ENCODE results near the gene DNAJC28. TPM values are rescaled to one million over a fixed set of nuclear protein-coding genes. Genes with fewer than 3 reads are reported as not detected.

The DNAJC28 gene
- total RNA-seq = 0.16 and 0.37 TPM in 2 replicates

DNA sequence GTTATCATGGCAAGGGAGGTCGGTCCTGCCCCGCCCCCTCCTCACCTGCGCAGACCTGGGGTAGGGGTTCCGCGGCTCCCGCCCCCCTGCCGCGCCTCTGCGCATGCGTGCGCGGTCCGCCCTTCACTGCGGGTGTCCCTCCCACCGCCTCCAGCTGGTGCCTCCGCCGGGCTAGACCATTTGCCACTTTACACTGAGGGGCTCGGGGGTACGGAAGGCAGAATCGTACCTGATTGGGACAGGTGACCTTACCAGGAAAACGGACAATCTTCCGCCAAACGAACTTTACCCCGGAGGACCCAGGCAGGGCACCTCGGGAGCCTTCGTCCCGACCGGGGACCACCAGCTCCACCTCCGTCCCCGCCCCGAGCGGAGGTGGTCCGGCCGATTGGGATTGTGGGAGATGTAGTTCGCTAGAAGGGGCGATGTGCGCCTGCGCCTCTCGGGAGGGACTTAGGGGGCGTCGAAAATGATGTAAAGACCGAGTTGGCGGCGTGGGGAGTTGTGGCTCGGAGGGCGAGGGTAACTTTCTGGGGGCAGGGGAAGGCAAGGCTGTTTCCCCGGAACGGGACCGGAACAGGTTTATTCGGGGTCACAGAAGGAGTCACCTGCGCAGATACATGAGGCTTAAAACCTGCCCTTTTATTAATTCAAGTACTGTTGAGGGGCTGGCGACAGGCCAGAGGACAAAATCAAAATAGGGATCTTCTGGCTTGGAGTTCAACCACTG, at the start of gene DNAJC28:
Gene DNAJC28 (minus strand): TSS at position 344 of the 730 bp plus-strand sequence. CDS start 2,323 bp downstream, outside the sequence.
- peak; percentile 90 for DNase-seq (ENCODE audit: low spot score)
- Mint-ChIP-seq H3K4me1 (ENCODE audit: low read depth) (peaks cover 9% of the 10 kb centered on the region), H3K36me3 (ENCODE audit: low read depth) (no peaks in the 10 kb centered on the region), H3K27me3 (ENCODE audit: low read depth) (peaks cover 12% of the 10 kb centered on the region), H3K9me3 (no peaks in the 10 kb centered on the region), H3K27ac (peak within 1 kb of the TSS; percentile 94), H3K4me3 (ENCODE audit: low read depth) (peak within 1 kb of the TSS; percentile 98)
- intact Hi-C loops (cut with micrococcal nuclease) = loop anchor here (1.0 to 5.0 kb wide), 3 partner anchors 11 to 151 kb away; partner anchors contain the start of genes CRYZL1, GART, ITSN1 and SON

DNA sequence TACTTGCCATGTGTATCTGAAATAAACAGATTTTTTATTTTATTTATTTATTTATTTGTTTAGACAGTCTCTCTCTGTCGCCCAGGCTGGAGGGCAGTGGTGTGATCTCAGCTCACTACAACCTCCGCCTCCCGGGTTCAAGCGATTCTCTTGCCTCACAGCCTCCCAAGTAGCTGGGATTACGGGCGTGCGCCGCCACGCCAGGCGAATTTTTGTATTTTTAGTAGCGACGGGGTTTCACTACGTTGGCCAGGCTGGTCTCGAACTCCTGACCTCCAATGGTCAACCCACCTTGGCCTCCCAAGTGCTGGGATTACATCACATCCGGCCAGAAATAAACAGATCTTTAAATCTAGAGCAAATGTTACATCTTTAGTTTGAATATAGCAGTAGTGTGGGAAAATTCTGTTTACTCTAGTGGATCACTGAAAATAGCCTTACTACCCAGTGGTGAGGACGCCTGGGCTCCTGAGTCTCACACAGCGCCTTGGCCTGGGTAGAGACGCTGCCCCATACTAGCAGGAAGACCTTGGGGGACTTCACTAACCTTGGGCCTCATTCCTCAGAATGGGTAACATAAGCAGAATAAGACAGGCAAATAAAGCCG, 49.7 kb upstream of the DNAJC28 start:
- Mint-ChIP-seq H3K9me3 (peaks cover 5% of the 10 kb centered on the region), H3K4me1 (ENCODE audit: low read depth) (peaks cover 36% of the 10 kb centered on the region), H3K27ac (peak overlapping the region; percentile 100), H3K27me3 (ENCODE audit: low read depth) (no peaks in the 10 kb centered on the region), H3K36me3 (ENCODE audit: low read depth) (peaks cover 63% of the 10 kb centered on the region), H3K4me3 (ENCODE audit: low read depth) (peak overlapping the region; percentile 95)
- intact Hi-C loops (cut with micrococcal nuclease) = loop anchor here (5.0 kb wide), 1 partner anchor 314 kb away; the partner anchor contains the start of gene IFNAR2
- no peak for DNase-seq (ENCODE audit: low spot score)

- Mint-ChIP-seq H3K27ac (peak overlapping the region; percentile 100), H3K27me3 (ENCODE audit: low read depth) (no peaks in the 10 kb centered on the region)
Measured at GRCh38 chr21:33540711-33541104, 49.2 kb upstream of the DNAJC28 start.

DNA sequence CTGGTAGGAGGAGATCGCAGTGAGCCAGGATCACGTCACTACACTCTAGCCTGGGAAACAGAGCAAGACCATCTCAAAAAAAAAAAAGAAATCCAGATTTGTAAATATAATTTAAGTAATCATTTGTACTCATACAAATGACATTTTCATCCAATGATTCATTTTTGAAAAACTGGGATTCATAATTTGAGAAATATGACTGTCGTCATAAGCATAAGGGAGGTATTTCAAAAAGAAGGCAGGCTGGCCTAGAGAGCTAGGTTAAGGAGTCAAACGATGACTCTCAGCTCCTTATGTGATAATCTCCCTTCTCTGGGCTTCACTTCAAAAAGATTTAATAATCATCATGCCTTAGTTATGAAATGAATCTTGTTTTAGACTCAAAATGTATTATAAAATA, 48.1 kb upstream of the DNAJC28 start:
- H3K4me1 Mint-ChIP-seq (ENCODE audit: low read depth) = peaks cover 23% of the 10 kb centered on the region
- H3K27me3 Mint-ChIP-seq (ENCODE audit: low read depth) = no peaks in the 10 kb centered on the region
- peaks cover 69% of the 10 kb centered on the region for H3K36me3 Mint-ChIP-seq (ENCODE audit: low read depth)
- no peak overlapping the region for H3K4me3 Mint-ChIP-seq (ENCODE audit: low read depth)
- H3K9me3 Mint-ChIP-seq = peaks cover 5% of the 10 kb centered on the region
- intact Hi-C loops (cut with micrococcal nuclease) = loop anchor here (5.0 kb wide), 1 partner anchor 312 kb away; the partner anchor contains the start of gene IFNAR2
- DNase-seq (ENCODE audit: low spot score) = no peak
- no peak overlapping the region for H3K27ac Mint-ChIP-seq

More at GRCh38 chr21:33540711-33541104, 49.2 kb upstream of the DNAJC28 start:
- intact Hi-C loops (cut with micrococcal nuclease) = loop anchor here (5.0 kb wide), 1 partner anchor 313 kb away; the partner anchor contains the start of gene IFNAR2
- Mint-ChIP-seq H3K4me3 (ENCODE audit: low read depth) (peak overlapping the region; percentile 95), H3K9me3 (peaks cover 5% of the 10 kb centered on the region), H3K4me1 (ENCODE audit: low read depth) (peaks cover 31% of the 10 kb centered on the region), H3K36me3 (ENCODE audit: low read depth) (peaks cover 63% of the 10 kb centered on the region)
- no peak for DNase-seq (ENCODE audit: low spot score)

DNA sequence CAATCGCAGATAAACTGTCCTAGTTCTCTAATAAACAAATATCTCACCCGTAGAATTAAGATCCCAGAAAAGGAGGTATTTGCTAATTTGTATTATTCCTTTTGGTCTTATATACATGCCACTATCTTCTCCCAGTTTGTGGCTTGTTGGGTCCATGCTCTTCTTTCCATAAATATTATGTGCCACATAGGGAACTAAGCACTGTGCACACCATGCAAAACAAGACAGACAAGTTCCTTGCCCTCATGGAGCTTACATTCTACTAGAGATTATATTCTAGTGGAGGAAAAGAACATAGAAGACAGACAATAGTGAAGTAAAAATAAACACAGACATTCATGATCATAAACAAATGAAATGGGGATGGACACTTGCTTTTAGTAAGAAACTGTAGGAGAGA, 45.7 kb upstream of the DNAJC28 start:
- no peak overlapping the region for H3K4me3 Mint-ChIP-seq (ENCODE audit: low read depth)

DNA sequence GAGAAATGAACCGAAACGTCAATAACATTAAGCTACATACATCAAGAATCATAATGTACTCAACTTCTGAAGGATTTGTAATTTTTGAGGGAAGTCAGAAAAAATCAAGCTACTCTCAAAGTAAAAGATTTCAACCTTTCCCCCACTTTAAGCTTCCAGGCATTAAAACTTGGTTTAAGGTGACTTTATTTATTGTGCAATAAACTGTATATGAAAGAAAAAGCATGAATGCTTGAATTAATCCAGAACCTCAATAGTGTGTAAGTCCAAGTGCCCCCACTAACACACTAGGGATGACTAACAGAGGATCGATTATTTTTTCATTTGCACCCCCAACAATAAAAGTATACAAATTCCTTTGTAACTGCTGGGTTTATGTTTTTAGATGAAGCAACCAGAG, 39.5 kb upstream of the DNAJC28 start:
- no peaks in the 10 kb centered on the region for H3K9me3 Mint-ChIP-seq
- no peak for DNase-seq (ENCODE audit: low spot score)
- intact Hi-C loops (cut with micrococcal nuclease) = no loop called here
- H3K27ac Mint-ChIP-seq = no peak overlapping the region
- H3K4me3 Mint-ChIP-seq (ENCODE audit: low read depth) = no peak overlapping the region
- no peaks in the 10 kb centered on the region for H3K27me3 Mint-ChIP-seq (ENCODE audit: low read depth)
- H3K4me1 Mint-ChIP-seq (ENCODE audit: low read depth) = peaks cover 2% of the 10 kb centered on the region
- H3K36me3 Mint-ChIP-seq (ENCODE audit: low read depth) = peaks cover 77% of the 10 kb centered on the region

More for the DNA sequence above, 45.7 kb upstream of the DNAJC28 start:
- Mint-ChIP-seq H3K9me3 (peaks cover 5% of the 10 kb centered on the region), H3K27ac (peak overlapping the region; percentile 15), H3K27me3 (ENCODE audit: low read depth) (no peaks in the 10 kb centered on the region), H3K4me1 (ENCODE audit: low read depth) (peaks cover 20% of the 10 kb centered on the region), H3K36me3 (ENCODE audit: low read depth) (peaks cover 73% of the 10 kb centered on the region)
- no peak for DNase-seq (ENCODE audit: low spot score)
- intact Hi-C loops (cut with micrococcal nuclease) = no loop called here

DNA sequence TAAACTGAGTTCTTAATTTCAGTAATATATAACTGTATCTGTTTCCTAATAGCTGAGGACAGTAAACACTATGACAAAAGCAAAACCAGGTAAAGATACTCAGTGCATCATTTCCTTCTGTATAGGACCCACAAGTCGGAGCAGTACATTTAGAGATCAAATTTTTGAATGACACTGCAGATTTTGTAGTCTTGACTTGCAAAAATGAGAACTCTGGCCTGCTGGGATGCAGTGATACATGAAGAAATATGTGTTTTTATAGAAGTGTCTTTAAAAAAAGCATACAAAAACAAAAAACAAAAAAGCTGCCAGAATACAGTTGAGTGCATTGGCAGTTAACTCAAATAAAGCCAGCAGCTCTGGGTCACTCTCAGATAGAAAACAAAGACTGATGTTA, 31.4 kb upstream of the DNAJC28 start:
- no peak overlapping the region for H3K4me3 Mint-ChIP-seq (ENCODE audit: low read depth)
- intact Hi-C loops (cut with micrococcal nuclease) = no loop called here
- H3K4me1 Mint-ChIP-seq (ENCODE audit: low read depth) = no peaks in the 10 kb centered on the region
- DNase-seq (ENCODE audit: low spot score) = no peak
- peaks cover 60% of the 10 kb centered on the region for H3K36me3 Mint-ChIP-seq (ENCODE audit: low read depth)
- peak overlapping the region; percentile 22 for H3K27ac Mint-ChIP-seq
- H3K27me3 Mint-ChIP-seq (ENCODE audit: low read depth) = no peaks in the 10 kb centered on the region
- no peaks in the 10 kb centered on the region for H3K9me3 Mint-ChIP-seq

DNA sequence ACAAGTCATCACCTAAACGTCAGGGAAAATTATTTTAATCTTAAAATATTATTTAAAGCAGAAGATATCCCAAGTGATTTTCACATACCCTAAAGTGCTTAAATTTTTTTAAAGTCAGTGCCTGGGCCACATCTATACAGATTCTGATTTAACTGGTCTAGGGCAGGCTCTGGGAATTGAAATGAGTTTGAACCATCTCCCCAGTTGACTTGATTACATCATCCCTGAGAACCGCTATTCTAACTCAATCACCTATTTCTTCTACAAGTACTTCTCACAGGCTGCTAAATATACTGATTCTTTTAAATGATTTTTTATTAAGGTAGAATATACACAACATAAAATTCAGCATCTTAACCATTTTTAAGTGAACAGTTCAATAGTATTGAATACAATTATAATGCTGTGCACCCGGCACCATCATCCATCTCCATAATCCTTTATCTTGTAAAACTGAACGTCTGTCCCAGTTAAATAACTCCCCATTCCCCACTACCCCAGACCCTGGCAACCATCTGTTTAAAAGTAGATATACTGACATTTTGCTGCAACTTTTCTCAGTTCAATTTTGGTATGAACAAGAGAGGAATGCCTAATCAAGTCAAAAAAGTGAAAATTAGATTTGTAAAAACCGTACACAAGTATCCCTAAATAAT, 30.9 kb upstream of the DNAJC28 start:
- no peak for DNase-seq (ENCODE audit: low spot score)
- no peaks in the 10 kb centered on the region for H3K4me1 Mint-ChIP-seq (ENCODE audit: low read depth)
- intact Hi-C loops (cut with micrococcal nuclease) = no loop called here
- H3K27me3 Mint-ChIP-seq (ENCODE audit: low read depth) = no peaks in the 10 kb centered on the region
- H3K36me3 Mint-ChIP-seq (ENCODE audit: low read depth) = peaks cover 60% of the 10 kb centered on the region
- no peaks in the 10 kb centered on the region for H3K9me3 Mint-ChIP-seq
- H3K4me3 Mint-ChIP-seq (ENCODE audit: low read depth) = no peak overlapping the region
- H3K27ac Mint-ChIP-seq = peak overlapping the region; percentile 22

GRCh38 chr21:33518899-33519298, 27.4 kb upstream of the DNAJC28 start:
- Mint-ChIP-seq H3K27ac (no peak overlapping the region), H3K27me3 (ENCODE audit: low read depth) (no peaks in the 10 kb centered on the region), H3K36me3 (ENCODE audit: low read depth) (peaks cover 69% of the 10 kb centered on the region), H3K9me3 (no peaks in the 10 kb centered on the region), H3K4me3 (ENCODE audit: low read depth) (no peak overlapping the region), H3K4me1 (ENCODE audit: low read depth) (peaks cover 11% of the 10 kb centered on the region)
- no peak for DNase-seq (ENCODE audit: low spot score)
- intact Hi-C loops (cut with micrococcal nuclease) = no loop called here

DNA sequence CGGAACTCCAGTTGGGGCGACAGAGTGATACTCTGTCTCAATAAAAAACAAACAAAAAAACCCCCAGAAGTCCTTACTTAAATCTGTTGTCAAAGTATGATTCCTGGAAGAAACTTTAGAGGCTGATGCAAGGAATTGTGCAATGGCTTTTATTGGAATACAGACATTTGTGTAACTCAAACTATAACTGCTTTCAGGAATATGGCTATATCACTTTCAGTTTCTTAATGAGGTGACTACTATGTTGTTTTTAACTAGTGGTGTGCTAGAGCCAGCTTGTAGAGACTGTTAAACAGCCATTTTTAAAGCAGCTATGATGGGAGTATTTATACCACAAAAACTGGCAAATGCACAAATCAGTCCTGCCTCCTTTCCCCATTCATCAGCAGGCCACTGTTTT, 22.7 kb upstream of the DNAJC28 start:
- H3K4me1 Mint-ChIP-seq (ENCODE audit: low read depth) = peaks cover 11% of the 10 kb centered on the region
- H3K9me3 Mint-ChIP-seq = no peaks in the 10 kb centered on the region
- DNase-seq (ENCODE audit: low spot score) = no peak
- no peak overlapping the region for H3K4me3 Mint-ChIP-seq (ENCODE audit: low read depth)
- peaks cover 75% of the 10 kb centered on the region for H3K36me3 Mint-ChIP-seq (ENCODE audit: low read depth)
- peak overlapping the region; percentile 57 for H3K27ac Mint-ChIP-seq
- intact Hi-C loops (cut with micrococcal nuclease) = no loop called here
- H3K27me3 Mint-ChIP-seq (ENCODE audit: low read depth) = no peaks in the 10 kb centered on the region

- Mint-ChIP-seq H3K4me1 (ENCODE audit: low read depth) (peaks cover 11% of the 10 kb centered on the region), H3K27ac (no peak overlapping the region), H3K27me3 (ENCODE audit: low read depth) (no peaks in the 10 kb centered on the region), H3K9me3 (no peaks in the 10 kb centered on the region), H3K36me3 (ENCODE audit: low read depth) (peaks cover 76% of the 10 kb centered on the region), H3K4me3 (ENCODE audit: low read depth) (no peak overlapping the region)
- no peak for DNase-seq (ENCODE audit: low spot score)
- intact Hi-C loops (cut with micrococcal nuclease) = no loop called here
Measured at GRCh38 chr21:33512481-33512880, 21.0 kb upstream of the DNAJC28 start.

GRCh38 chr21:33511639-33512038, 20.1 kb upstream of the DNAJC28 start:
- peaks cover 11% of the 10 kb centered on the region for H3K4me1 Mint-ChIP-seq (ENCODE audit: low read depth)
- H3K9me3 Mint-ChIP-seq = peaks cover 6% of the 10 kb centered on the region
- no peak overlapping the region for H3K4me3 Mint-ChIP-seq (ENCODE audit: low read depth)
- DNase-seq (ENCODE audit: low spot score) = no peak
- no peaks in the 10 kb centered on the region for H3K27me3 Mint-ChIP-seq (ENCODE audit: low read depth)
- H3K27ac Mint-ChIP-seq = no peak overlapping the region
- intact Hi-C loops (cut with micrococcal nuclease) = no loop called here
- H3K36me3 Mint-ChIP-seq (ENCODE audit: low read depth) = peaks cover 76% of the 10 kb centered on the region

DNA sequence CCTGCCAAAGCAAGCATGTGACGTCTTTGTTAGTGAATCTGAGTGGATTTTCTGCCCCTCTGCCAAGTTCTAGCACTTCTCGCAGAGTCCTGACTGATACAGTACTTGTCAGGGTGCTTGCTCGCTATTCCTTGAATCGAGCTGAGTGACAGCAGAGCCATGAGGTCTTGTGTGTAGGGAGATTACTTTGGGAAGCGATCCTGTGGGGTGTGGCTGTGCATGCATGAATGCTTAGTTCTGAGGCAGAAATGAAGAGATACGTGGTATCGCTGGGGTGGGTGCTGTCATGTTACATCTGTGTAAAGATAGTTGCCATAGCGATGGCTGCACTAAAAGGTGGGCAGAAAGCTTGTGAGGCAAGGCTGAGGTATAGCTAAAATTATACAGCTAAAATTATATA, 19.3 kb upstream of the DNAJC28 start:
- peaks cover 11% of the 10 kb centered on the region for H3K4me1 Mint-ChIP-seq (ENCODE audit: low read depth)
- no peaks in the 10 kb centered on the region for H3K27me3 Mint-ChIP-seq (ENCODE audit: low read depth)
- peaks cover 74% of the 10 kb centered on the region for H3K36me3 Mint-ChIP-seq (ENCODE audit: low read depth)
- intact Hi-C loops (cut with micrococcal nuclease) = no loop called here
- H3K9me3 Mint-ChIP-seq = peaks cover 6% of the 10 kb centered on the region
- no peak overlapping the region for H3K27ac Mint-ChIP-seq
- DNase-seq (ENCODE audit: low spot score) = no peak
- no peak overlapping the region for H3K4me3 Mint-ChIP-seq (ENCODE audit: low read depth)
